Stimulated activated CD8-positive, alpha-beta memory T cell treated with anti-CD3 and anti-CD28 coated beads, Interleukin-12 subunit alpha, Interleukin-12 subunit beta, amount 100 ng/mL, for 1 hour (primary cell): ENCODE data around the gene NPIPB2.
"Not testable (repeated sequence)": the region's sequence is repeated elsewhere in the genome, so short reads cannot be mapped to it uniquely, and the experiment has no call there.

ENCODE experiments used
- DNase-seq: peaks from one replicate; pipeline ENCODE4 v3.0.0-alpha.2; 2020; ENCODE audit warnings: low read depth

Gene NPIPB2

DNA sequence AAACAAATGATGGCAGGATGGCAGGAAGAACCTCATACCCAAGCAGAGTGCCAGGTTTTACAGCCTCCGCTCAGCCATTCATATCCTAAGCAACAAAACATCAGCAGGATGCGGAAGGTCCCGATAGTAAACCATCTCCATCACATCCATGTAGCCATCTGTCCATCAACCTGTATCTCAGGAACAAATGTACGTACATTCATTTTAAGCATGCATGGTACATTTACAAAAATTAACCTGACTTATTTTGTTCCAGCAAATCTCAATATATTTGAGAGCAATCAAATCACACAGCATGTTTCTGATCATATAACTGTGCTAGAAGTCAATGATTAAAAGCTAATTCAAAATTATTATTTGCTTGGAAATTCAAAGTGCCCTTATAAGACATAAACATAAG, at the start of gene NPIPB2:
Gene NPIPB2, minus strand, starts transcription at position 101 of the 400 bp plus-strand sequence. Its CDS starts 0 bp downstream, at position 101.
- not testable (repeated sequence) for DNase-seq

DNA sequence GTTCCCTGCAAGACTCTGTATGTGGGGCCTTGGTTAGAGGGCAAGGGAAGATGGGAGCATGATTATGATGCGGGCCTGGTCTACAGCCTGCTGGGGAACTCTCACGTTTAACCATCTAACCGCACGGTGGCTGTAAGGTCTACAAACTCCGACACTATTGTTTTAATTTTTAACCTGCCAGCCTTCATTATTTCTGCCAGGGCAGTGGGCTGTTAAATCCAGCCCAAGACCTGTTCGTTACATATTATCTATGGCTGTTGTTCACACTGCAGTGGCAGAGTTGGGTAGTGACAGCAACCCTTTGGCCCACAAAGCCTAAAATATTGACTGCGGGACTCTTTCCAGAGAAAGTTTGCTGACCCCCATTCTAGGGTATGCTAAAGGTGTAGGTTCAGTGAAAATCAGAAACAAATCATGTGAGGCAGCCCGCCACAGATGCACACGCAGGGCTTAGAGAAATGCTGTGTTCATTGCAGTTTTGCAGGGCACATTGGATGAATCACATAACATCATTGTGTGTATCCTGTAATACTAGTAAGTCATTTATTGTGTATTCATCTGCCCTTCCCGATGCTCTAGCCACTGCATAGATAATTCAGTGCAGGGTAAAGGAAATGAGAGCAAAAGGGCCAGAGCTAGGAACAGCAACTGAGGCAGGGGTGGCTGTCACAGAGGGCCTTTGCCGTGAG, 49.0 kb upstream of the NPIPB2 start:
- no peak for DNase-seq

DNA sequence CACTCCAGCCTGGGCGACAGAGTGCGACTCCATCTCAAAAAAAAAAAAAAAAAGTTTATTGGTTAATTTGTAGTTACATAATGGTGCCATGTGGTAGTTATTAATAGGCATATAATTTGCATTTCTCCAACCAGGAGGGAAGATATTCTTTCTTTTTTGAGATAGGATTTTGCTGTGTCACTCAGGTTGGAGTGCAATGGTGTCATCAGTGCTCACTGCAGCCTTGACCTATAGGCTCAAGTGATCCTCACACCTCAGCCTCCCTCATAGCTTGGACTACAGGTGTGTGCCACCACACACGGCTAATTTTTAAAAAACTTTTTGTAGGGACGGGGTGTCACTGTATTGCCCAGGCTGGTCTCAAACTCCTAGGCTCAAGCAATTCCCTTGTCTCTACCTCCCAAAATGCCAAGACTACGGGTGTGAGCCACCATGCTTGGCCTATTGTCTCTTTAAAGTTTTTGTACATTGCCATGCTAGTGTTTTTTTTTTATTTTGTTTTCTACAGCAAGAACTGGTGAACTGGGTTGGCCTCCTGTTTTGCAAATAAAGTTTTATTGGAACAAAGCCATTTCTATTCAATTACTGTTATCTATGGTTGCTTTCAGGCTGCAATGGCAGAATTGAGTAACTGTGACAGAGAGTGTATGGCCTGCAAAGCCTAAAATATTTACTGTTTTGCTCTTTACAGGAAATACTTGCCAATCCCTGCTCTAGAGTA, 46.6 kb upstream of the NPIPB2 start:
- no peak for DNase-seq

DNA sequence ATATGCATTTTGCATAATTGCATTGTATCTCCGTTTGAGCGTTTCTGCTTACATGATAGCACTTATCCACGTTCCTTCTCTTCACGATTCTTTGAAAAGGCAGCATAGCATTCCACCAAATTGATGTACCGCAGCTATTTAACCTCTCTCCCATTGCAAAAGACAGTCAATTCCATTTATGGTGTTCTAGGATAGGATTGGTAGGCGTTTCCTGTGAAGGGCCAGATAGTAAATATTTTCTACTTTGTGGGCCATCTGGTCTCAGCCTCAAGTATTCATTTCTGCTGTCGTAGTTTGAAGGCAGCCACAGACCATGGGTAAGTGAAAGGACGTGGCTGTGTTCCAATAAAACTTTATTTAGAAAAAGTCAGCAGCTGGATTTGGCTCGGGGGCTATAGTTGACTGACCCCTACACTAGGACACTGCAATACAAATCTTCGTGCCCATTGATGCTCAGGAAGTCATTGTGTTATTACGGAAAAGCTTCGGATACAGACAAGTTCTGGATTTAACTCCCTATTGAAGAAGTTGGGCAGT, 44.7 kb upstream of the NPIPB2 start:
- DNase-seq: no peak

DNA sequence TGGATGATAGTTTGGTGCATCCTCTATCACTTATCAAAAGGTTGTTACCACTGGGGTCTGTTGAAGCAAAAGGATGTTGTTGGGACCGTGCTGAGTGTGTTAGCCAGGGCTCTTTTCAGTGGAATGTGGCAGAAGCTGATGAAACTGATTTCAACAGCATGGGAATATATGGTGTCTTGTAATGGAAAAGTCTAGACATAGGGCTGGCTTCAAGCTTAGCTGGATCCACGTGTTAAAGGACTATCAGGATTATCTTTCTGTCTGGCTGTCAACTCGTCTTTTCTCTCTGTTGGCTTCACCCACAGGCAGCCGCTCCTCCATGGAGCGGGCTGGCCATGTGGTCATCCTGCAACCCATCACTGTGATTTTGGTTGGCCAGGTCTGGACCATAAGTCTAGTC, 43.4 kb upstream of the NPIPB2 start:
- no peak for DNase-seq

DNA sequence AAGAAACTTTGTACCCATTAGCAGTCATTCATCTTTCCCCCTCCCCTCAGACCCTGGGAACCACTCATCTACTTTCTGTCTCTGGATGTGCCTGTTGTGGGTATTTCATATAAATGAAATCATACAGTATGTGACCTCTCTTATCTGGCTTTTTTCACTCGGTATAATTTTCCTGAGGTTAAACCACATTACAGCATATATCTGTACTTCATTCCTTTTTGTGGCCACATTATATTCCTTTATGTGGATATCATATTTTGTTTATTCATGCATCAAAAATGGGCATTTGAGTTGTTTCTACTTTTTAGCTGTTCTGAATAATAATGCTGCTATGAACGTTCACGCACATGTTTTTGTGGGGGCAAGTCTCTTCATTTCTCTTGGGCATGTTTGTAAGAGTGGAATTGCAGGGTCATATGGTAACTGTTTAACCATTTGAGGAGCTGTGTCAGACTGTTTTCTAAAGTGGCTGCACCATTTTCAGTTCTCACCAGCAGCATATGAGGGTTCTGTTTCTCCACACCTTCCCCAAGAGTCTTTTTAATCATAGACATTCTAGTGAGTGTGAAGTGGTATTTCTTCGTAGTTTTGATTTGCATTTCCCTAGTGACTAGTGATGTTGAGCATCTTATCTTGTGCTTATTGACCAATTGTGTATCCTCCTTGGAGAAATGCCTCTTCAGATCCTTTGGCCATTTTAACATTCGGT, 38.4 kb upstream of the NPIPB2 start:
- no peak for DNase-seq

DNA sequence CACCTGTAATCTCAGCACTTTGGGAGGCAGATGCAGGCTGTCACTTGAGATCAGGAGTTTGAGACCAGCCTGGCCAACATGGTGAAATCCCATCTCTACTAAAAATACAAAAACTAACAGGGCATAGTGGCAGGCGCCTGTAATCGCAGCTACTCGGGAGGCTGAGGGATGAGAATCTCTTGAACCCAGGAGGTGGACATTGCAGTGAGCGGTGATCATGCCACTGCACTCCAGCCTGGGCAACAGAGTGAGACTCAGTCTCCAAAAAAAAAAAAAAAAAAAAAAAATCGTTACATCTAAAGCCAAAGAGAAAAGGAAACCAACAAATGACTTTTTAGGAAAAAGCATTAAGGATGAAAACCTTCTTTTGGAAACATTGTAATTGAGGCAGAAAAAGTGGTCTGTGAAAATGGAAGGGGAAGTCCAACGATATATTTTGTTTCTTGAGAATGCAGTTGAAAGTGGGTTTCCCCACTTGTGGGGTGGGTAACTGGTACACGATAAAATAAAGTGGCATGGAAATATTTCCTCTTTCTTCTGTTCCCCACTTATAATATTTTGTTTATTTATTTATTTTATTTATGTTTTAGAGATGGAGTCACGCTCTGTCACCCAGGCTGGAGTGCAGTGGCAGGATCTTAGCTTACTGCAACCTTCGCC, 37.3 kb upstream of the NPIPB2 start:
- DNase-seq: no peak

DNA sequence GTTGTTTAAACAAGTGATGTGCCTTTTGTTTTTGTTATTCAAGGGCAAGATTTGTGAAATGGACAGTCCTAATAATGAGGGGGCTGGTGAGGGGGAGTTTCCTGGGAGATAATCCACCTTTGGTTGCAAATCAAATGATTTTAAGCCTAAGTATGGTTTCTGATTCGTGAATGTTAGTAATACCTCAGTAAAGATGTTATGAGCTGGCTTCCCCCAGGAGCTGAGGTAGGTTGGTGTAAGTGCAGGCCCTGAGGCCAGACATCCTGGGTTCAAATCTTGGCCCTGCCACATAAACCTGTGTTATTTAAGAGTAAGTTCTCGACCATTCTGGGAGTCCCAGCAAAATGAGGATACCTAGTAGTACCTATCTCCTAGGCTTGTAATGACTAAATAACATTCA, 36.2 kb upstream of the NPIPB2 start:
- no peak for DNase-seq

DNA sequence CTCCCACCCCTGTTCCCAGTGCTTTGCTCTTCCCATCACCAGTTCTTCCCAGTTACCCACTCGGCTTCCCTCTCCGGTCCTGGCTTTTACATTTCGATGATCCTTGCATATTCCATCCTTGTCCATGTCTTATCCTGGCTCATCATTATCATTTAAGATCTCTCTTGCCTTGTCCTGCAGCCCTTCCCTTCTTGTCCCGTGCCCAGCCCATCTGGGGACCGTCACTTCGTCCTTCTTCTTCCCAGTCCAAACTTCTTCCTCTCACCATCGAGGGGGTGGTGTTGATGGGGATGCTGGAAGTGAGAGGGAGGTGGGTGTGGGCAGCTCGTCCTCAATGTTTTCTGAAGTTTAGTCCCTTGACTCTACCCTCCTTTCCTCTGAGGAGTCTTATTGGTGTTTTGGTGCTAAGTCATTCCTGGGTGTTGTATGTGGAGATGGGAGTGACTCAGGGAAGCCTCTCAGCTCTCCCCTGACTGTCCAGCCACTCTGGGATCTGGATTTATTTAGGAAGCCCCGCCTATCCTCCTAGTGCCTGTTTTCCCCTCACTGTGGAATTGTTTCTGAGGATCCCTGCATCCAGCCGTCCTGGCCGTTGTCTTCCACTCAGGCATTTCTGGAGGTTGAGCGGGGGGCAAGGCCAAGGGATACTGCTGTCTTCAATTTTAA, 35.7 kb upstream of the NPIPB2 start:
- no peak for DNase-seq

DNA sequence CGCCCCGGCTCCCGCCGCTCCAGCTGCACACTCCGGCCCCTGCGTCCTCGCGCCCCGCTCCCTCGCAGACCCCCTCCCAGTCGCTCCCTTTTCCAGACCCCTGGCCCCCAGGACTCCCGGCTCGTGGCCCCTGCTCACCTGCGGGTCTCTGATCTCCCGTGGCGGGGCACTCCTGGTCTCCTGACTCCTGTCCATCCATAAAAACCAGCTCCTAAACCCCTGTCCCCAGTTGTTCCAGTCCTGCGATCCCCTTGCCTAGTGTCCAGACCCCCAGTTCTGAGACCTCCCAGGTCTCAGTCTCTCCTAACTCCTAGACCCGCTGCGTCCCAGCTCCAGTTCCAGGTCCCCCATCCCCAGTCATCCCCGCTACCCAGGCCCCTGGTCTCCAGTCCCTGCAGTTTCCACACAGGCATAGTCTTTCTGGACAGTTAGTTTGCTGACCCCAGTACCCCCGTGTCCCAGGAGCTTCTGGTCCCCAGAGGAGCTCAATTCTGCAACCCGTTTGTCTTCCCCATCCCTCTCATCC, 35.1 kb upstream of the NPIPB2 start:
- DNase-seq: no peak

DNA sequence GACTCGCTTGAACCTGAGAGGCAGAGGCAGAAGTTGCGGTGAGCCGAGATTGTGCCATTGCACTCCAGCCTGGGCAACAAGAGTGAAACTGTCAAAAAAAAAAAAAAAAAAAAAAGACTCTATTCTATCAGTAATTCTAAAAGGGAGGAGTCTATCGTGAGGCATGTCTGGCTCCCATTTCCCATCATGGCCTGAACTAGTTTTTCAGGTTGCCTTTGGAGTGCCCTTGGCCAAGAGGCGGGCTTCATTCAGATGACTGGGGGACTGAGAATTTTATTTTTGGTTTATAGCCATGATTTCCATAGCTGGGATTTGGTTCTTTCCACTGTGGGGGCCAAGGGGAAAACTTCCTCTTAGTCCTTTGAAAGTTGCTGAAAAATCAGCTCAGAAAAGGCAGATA, 31.2 kb upstream of the NPIPB2 start:
- no peak for DNase-seq

DNA sequence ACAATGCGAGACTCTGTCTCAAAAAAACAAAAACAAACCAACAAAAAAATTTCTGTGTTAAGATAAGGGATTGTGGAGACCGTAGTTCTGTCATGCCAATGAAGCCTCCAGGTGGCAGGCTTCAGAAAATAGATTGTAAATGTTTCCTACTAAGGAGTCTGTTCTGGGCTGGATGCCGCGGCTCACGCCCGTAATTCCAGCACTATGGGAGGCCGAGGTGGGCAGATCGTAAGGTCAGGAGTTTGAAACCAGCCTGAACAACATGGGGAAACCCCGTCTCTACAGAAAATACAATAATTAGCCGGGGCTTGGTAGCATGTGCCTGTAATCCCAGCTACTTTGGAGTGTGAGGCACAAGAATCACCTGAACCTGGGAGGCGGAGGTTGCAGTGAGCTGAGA, 30.3 kb upstream of the NPIPB2 start:
- no peak for DNase-seq

DNA sequence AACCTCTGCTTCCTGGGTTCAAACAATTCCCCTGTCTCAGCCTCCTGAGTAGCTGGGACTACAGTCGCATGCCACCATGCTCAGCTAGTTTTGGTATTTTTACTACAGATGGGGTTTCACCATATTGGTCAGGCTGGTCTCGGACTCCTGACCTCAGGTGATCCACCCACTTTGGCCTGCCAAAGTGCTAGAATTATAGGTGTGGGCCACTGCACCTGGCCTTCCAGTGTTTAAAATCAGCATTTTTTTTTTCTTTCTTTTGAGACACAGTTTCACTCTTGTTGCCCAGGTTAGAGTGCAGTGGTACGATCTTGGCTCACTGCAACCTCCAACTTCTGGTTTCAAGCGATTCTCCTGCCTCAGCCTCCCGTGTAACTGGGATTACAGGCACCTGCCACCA, 28.4 kb upstream of the NPIPB2 start:
- DNase-seq: not testable (repeated sequence)

DNA sequence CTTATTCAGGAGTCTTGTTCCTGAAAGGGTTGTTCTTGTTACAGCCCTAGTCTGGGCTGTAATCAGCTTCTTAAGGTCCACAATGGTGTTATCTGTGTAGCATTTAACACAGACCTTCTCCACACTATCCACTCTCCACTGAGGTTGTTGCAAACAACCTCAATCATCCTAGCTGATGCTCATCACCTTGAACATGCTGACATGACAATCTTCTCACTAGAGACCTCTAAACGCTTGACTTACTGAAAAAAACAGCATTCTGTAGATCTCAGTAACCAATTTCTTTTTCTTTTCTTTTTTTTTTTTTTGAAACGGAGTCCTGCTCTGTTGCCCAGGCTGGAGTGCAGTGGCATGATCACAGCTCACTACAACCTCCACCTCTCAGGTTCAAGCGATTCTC, 26.7 kb upstream of the NPIPB2 start:
- no peak for DNase-seq

DNA sequence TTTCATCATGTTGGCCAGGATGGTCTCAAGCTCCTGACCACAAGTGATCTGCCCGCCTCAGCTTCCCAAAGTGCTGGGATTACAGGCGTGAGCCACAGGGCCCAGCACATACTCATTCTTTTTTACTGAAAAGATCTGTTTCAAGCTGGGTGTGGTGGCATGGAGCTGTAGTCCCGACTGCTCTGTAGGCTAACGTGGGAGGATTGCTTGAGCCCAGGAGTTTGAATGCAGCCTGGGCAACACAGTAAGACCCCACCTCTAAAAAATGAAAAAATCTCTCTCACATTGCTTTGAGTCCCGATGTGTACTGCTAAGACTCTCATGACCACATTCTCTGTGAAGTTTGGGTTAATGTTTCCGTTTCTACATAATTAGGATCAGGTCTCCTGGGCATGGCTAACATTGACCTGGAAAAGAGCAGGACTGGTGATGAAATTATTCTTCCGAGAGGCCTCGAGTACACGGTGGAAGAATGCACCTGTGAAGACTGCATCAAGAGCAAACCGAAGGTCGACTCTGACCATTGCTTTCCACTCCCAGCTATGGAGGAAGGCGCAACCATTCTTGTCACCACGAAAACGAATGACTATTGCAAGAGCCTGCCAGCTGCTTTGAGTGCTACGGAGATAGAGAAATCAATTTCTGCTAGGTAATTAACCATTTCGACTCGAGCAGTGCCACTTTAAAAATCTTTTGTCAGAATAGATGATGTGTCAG, 25.5 kb upstream of the NPIPB2 start:
- no peak for DNase-seq

DNA sequence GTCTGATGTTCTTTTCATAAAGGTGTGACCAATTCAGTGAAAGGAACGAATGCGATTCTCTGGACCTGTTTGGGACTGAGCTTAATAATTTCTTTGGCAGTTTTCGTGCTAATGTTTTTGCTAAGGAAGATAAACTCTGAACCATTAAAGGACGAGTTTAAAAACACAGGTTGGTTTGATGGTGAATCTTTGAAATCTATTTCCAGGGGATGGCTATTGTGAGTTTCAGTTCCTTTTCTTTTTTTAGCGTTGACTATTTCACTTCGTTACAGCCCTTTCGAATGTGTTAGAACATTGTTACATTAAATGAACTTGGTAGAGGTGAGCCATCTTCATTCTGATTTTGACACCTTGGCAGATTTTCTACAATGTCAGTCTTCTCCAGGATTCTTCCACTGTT, 24.3 kb upstream of the NPIPB2 start:
- DNase-seq: no peak

DNA sequence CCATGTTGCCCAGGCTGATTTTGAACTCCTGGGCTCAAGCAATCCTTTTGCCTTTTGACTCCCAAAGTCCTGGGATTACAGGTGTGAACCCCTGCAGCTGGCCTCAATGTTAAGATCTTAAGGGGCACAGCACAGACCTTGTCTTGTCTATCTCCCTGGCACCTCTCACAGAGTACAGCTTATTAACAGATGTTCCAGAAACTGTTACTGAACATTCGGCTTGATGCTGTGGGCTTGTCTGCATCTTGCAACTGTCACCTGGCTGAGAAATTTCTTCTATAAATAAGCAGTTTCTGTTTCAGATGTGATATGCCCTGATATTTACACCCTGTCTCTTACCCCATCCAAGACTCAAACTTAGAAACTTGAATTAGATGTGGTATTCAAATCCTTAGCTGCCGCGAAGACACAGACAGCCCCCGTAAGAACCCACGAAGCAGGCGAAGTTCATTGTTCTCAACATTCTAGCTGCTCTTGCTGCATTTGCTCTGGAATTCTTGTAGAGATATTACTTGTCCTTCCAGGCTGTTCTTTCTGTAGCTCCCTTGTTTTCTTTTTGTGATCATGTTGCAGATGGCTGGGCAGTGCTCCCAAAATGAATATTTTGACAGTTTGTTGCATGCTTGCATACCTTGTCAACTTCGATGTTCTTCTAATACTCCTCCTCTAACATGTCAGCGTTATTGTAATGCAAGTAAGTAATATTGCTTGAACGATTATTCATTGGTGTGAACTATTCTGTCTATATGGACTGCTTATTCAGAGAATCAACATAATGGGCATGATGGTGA, 23.1 kb upstream of the NPIPB2 start, which contains the start of gene TNFRSF17:
Gene TNFRSF17, plus strand, starts transcription at position 450 of the 791 bp plus-strand sequence. Its CDS starts 115 bp downstream, at position 565.
- no peak for DNase-seq

DNA sequence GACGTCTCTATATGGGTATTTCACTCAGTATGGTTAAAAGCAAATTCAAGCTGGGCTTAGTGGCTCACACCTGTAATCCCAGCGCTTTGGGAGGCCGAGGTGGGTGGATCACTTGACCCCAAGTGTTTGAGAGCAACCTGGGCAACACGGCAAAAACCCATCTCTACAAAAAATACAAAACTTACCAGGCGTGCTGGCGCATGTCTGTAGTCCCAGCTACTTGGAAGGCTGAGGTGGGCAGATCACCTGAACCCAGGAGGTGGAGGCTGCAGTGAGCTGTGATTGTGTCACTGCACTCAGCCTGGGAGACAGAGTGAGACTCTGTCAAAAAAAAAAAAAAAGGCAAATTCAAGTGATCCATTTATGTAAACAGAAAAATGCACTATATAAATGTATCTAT, 21.9 kb upstream of the NPIPB2 start:
- no peak for DNase-seq

DNA sequence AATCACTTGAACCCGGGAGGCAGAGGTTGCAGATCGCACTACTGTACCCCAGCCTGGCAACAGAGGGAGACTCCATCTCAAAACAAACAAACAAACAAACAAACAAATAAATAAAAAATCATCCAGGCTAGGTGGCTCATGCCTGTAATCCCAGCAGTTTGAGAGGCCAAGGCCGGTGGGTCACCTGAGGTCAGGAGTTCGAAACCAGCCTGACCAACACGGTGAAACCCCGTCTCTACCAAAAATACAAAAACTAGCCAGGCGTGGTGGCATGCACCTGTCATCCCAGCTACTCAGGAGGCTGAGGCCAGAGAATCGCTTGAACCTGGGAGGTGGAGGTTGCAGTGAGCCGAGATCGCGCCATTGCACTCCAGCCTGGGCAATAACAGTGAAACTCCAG, 21.1 kb upstream of the NPIPB2 start:
- DNase-seq: not testable (repeated sequence)

DNA sequence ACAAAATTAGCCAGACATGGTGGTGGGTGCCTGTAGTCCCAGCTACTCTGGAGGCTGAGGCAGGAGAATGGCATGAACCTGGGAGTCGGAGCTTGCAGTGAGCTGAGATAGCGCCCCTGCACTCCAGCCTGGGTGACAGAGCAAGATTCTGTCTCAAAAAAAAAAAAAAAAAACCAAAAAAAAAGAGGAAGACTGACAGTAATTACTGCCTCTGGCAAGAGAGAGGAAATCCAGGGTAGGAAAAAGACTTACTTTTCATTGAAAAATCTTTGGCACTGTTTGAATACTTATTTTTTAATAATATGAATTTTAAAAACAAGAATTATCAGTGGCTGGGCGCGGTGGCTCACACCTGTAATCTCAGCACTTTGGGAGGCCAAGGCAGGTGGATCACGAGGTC, 20.6 kb upstream of the NPIPB2 start:
- DNase-seq: not testable (repeated sequence)
